Activated T-cell treated with anti-CD3 and anti-CD28 coated beads for 24 hours (primary cell): ENCODE data around the gene TMEM132D.

ENCODE experiments used
- DNase-seq: peaks from one replicate; pipeline ENCODE4 v3.0.0-alpha.2; 2020; ENCODE audit warnings: low read depth

The TMEM132D gene

DNA sequence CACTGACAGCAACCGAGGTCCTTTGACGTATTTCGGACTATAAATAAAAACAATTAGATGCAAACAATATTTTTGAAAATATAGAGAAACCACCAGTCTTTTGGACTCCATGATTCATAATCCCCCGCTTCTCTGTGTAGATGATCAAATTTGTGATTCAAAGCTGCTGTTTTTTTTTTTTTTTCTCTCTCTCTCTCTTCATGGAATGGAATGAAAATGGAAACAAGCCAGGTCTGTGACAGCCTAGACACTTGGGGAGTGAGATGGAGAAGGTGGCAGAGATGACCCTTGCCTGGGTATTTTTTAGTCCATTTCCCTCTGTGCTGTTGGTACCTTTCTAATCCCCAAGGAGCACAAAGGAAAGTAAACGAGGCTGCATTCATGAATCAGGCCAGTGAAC lies 802.0 kb downstream of the TMEM132D start:
- DNase-seq = no peak

DNA sequence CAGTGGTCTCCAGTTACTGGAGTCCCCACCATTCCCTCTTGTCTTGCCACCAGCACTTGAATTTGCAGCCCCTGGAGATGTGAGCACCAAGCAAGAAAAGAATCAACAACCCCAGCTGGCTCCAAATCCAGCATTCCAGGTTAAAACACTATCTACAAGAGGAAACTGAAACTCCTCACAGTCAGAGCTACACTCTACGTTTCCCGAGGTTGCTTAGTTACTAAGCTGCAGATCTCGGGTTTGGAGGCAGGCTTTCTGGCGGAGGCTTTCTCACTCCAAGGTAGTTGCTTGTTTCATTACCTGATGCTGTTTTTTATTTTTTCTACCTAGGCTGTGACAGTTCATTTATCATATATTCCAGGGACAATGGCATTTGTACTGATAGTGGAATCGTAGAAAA lies 802.4 kb downstream of the TMEM132D start:
- no peak for DNase-seq

DNA sequence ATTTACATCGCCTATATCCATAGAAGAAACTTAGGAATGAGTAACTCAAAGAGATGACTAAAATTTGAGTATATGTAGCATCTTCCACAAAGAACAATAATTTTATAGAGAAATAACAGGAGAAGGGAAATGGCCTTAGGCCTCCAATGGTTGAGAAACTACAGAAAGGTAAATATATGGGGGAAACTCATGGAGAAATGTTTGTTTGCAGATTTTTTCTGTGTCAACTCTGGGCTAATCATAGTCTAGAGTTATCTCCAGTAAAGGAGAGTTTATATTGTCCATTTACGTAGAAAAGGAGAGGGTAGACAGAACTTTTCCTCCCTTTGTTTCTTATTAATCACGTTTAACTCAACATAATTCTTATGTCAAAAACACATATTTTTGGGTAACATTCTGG lies 806.4 kb downstream of the TMEM132D start:
- DNase-seq = no peak

DNA sequence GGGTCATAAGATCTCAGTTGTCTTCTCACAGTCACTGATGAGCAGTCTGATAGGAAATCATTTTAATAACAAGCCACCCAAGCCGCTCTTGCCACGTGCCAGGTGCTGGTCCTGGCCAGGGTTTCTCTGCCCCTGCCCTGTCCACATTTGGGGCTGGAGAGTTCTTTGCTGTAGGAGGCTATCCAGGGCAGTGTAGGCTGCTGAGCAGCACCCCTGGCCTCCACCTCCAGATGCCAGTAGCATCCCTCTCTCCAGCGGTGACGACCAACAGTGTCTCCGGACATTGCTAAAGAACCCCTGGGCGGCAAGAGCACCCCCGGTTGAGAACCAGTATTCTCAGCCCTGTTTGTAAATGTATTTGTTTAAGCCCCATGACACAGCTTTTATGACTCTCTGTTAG lies 806.9 kb downstream of the TMEM132D start:
- DNase-seq = no peak

DNA sequence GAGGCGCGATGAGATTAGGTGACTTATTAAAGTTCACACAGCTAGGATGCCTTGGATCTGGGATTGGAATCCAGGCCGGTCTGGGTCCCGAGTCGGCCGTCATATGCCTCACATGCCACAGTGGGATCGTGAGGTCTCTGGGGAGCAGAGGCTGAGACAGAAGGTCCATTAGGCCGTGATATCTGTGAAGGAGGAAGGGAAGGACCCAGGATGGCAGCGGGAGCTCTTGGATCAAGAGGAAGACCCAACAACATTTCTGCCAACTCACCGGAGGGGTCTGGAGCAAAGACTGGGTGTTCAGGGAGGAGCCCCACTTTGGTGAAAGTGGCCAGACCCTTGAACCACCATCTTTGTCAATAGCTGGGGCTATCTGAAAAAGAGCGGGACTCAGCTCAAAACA lies 807.6 kb downstream of the TMEM132D start:
- DNase-seq = no peak

DNA sequence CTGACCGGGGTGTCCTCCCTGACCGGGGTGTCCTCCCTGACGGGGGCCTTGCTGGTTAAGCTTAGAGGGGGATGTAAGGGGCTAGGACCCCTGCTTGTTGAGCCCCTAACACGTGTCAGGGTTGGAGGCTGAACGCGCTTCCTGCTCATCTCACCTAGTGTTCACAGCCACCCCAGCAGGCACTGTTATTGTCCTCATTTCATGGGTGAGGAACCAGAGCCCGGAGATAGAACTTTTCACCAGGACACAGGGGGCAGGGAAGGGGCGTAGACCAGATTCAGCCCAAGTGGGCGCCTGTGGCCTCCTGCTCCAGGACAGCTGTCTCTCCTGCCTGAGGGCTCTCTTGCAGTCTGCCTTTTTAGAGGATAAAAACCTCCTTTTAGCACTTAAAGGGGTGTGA lies 814.2 kb downstream of the TMEM132D start:
- no peak for DNase-seq

DNA sequence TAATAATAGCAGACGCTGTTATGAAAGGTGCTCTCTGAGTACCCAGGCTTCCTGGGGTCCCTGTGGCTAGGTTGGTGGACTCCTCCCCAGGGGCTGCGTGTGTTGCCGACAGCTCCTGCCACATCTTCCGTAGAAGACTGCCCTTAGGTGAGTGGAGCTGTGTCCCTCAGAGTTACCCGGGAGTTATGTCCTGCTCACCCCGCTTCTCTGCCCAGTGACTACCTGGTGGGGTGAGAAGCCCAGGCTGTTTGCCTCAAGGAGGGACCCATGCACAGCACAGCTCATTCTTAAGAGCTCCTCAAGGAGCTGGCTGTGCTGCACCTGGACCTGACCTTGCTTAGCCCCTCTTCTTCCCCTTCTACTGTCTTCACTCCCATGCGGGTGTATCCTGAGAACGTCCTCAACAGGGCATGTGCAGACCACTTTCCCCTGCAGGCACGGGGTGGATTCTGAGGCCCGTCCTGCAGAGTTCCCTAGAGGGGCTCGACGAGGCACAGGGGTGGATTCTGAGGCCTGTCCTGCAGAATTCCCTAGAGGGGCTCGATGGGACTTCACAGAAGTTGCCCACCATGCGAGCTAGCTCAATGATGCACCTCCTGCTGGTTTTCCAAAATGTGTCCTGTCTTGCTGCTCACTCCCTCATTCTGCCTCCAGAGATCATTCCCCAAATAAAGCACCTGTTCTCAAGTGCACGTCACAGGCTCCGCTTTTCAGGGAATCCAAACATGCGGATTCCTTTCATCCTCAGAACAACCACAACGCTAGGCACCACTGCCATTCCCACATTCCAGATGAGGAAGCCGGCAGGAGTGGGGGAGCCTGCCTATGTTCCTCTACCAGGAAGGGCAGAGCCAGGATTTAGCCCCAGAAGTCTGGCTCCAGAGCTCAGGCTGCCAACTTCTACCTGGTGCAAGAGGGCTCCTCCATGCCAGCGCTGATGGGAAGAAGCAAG lies 818.7 kb downstream of the TMEM132D start:
- no peak for DNase-seq

DNA sequence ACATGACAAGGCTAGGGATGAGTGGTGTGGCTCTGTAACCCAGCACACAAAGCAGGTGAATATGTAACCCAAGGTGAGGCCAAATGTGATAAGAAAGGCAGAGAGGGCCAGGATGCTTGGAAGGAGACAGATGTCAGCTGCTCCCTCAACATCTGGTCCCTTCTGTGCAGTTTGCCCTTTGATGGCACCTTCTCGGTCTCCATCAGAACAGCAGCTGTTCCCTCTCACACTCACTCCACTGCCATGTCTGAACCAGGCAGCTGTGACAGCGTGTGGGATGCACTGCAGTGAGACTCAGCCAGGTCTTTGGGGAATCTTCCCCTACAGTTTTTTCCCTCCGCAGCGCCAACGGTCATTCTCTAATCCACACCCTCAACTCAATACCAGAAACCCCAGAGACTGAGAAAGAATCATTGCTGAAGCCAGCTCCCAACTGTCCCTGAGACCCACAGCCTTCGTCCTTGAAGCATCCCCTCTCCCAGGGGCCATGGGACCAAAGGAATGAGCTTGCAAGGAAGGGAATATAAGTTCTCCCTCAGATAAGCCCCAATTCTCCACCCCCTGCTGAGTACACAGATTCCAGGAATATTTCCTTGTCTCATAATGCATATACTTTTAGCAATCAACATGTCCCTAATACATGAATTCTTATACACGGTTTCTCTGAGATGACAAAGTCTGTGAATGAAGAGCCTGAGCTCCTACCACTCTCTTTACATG lies 820.5 kb downstream of the TMEM132D start:
- no peak for DNase-seq

DNA sequence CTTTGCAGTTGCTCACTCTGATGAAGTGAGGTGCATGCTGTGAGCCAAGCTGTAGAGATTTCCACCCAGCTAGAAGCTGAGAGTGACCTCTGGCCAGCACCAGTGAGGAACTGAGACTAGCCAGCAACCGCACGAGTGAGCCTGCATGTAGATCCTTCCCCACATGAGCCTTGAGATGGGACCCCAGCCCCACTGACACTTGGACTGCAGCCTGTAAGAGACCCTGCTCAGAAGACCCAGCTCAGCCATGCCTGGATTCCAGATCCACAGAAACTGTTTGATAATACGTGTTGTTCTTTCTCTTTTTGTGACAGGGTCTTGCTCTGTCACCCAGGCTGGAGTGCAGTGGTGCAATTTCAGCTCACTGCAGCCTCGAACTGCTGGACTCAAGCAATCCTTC lies 821.4 kb downstream of the TMEM132D start:
- DNase-seq = no peak

DNA sequence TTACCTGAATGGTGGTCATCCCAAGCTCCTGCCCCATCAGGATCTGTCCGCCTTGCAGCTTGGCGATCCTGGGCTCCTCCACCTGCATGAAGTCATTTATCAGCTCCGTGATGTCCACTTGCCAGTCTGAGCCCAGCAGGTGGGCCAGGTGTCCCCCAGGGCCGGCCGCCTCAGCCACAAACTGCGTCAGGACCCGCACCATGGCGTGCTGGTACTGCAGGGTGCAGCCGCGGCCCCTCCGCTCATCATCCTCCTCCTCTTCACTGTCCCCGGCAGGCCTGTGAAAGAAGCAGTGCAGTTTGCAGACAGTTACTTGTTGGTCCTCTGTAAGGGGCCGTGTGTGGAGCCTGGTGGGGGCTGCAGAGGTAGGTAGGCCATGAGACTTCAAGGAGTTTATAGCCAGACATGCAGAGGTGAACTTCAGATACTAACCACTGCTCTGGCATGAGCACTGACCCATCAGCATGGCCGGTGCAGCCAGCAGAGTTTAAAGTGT lies 822.0 kb downstream of the TMEM132D start:
- DNase-seq = no peak

DNA sequence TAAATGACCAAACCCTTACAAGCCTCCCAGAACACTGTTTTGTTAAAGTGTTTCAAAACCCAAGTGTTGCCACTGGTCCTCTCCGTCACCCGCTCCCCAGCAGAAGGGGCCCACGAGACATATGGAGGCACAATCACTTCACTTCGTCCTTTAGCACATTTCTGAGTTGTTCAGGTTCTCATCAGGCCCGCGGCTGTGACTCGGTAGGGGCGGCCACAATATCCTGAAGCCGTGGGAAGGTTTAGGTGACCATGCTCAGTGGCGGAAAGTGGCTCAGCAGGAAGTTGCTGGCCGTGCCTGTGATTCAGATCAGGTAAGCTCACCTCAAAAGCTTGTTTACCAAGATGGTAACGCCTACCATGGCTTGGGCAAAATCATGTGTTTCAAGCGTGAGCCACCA lies 823.0 kb downstream of the TMEM132D start:
- no peak for DNase-seq

DNA sequence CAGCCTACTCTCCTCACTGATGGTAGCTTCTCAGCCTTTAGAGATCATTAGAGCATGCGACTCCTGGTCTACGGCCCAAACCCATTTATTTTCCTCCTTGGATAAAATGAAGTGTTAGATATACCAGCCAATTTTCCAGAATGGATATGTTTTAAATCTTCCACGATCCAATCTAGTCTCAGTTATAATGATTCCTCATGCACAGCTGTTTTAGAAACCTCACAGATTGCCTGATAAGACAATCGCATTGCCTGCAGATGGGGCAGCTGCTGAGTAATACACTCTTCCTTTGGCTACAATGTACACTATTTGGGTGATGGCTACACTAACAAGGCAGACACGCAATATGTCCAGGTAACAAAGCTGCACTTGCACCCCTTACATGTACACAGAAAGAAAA lies 823.4 kb downstream of the TMEM132D start:
- no peak for DNase-seq

DNA sequence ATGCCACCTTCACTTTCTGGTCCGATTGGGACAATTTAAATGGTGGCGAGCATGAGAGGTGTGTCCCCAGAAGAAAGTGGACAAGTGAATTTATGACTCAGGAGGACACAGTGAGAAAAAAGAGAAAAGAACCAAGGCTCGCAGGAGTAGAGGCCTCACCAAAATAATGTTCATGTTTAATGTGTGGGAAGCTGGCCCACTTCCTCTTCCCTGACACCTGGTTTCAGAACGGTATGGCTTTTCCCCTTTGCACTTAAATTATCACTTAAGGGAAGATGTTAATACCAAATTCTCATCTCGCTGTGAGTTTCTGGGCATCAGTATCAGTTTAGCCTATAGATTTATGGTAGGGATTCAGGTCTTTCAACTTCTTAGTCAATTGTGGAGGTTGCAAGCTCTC lies 824.1 kb downstream of the TMEM132D start:
- no peak for DNase-seq

DNA sequence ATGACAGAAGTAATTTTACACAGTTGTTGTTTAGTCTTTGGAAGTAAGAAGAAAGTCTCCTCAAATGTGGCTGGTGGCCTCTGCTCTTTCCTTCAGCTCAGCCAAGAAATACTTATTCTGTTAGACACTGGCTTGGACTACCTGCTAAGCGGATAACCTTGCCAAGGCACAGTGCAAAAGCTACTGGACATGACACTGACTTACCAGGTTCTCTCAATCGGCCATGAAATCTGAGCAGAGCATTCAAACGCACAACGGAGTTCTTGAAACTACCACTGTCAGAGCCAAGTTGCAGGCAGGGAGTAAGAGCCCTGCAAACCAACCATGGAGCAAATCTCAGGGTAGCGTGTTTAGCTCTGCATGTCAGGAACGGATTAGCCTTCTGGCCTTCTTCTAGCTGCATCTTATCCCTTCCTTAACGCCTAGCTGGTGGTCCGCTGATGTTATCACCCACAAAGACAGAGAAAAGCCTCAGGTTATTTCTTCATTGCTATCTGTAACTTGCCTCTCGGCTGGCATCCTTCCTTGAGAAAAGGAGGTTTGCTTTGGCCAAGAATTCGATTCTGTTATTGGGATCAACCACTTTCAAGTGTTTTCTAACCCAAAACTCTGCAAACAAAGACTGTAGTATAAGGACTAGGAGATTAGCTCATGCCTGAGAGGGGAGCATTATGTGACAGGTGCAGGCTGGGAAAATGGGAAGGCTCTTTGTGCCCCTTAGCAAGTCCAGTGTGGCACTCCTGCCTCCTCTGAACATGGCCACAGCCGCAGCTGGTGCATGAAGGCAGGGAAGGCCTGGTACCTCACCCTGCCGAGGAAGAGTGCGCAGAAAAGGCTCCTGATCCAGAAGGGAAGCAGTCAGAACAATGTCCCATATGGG lies 827.1 kb downstream of the TMEM132D start:
- no peak for DNase-seq

DNA sequence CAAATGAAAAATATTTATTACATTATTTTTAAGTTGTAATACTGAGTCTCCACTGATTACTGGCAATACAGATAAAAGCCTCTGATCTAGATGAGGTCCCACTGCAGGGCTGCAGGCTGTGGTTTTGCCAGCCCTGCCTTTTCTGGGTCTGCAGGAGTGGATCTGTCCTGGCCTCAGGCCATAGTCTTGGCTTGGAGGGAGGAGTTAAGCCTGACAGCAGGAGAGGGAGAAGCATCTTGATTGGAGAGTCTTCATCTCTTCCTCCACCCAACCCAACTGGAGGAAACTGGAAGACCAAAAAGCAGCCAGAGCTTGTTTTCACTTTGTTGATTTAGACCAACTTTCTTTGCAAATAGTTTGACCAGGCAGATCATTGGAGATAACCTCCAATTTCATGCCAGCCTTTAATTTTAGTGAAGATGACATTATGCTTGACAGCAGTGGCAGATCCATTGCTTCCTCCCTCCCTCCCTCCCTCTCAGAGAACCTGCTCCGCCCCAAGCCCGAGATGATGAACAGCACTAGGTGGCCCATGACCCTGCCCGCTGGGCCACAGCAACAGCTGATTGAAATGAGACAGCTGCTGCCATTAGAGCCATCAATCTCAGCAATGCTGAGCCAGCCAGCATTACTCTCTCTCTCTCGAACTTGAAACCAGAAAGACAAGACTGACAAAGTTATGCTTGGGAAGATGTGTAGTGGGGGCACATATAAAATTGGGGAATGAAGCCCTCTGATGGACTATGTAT lies 828.2 kb downstream of the TMEM132D start:
- DNase-seq = no peak

DNA sequence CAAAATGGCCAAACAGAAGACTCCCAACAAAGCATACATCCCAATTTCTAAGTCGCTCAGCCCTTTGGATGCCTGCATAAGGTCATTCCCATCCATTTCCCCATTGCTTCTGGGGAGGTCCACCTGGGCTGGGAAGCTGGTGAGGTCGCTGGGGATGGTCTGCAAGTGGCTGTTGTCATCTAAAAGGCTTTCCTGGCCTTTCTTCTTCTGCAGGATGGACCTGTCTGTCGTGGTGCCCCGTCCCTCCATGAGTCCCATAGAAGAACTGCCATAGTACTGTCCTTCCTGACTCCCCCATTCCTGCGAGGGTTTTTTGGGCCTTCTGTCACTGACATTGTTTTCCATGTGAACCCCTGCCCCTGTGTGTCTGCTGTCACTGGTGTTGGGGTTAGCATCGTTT lies 829.4 kb downstream of the TMEM132D start:
- no peak for DNase-seq

DNA sequence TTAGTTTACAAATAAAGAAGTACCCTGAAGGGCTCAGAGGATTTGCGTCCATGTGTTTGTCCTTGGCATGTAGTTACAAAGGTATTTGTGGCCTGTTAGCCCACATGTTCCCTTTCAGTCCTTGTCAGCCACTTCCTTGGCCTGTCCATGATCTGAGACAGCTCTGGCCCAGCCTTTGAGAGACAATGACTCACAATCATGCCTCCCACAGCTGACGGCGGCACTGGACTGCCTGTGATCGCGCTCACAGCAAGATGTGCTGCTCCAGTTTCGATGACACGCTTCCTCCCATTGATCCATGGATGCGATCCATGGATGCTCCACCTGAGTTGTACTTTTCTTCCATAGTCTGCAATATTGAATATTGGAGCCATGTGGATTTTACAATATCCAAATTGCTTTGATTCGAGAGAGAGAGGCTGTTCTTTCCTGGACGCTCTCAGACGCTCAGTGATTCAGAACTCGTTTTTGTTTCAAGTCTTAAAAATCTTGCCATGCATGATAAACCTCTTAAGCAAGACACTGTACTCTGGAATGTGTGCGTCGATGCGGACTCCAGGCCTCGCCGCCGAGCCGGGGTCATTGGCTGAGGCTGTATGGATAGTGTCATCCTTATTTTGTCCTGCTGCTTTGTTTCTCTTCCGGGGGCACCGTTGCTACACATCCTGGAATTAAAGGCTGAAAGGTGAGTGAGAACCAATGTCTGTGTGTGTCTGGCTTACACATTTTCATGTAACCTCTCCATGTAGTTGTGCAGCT lies 830.5 kb downstream of the TMEM132D start:
- no peak for DNase-seq

DNA sequence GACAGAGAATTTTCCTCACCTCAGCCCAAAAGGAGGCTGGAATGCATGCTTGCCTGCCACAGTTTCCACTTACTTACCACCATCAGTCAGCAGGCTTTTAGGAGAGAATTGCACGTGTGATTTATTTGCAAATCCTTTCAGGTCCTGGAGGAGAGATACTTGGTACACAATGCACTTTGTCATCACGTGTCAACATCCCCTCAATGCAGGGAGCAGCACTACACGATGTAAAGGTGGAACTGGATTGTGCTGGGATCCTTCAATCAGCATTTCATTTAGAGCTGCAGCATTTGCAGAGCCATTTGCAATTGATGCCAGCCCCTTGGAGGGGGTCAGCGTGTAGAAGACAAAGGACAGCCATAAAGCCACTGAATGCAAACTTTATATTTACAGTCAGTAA lies 832.5 kb downstream of the TMEM132D start:
- no peak for DNase-seq

DNA sequence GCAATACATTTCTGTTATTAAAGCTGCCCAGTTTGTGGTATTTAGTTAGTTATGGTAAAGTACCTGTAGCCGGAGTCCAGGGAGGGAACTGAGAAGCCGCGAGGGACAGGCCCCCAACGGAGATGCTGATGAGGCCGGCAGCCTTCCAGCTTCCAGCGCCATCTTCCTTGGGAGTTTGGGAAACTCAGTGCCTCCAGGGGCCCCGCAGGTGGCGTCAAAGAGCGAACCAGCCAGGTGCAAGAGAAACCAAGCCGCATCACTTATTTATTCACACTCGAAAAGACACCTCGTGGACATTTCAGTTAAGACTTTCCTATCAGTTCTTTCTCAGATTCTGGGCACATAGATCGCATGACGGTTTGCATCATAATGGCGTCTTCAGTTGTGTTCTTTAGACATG lies 833.9 kb downstream of the TMEM132D start:
- no peak for DNase-seq

DNA sequence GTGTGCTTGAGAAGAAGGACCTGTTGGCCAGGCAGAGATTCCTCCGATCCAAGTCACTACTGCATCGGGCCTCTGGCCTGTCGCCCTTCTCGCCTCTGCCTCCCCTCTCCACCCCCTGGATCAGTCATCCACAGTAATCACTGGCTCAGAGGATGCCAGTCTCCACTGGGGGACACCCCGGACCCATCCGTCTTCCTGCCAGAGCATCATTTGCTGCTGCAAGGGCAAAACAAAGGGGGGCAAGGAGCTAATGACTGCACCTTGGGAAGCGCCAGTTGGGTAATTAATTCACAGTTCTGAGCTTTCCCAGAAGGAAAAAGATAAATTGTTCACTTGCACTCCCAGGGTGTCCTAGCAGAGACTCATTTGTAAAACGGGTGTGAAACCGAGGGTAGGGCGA lies 835.1 kb downstream of the TMEM132D start:
- DNase-seq = no peak

DNA sequence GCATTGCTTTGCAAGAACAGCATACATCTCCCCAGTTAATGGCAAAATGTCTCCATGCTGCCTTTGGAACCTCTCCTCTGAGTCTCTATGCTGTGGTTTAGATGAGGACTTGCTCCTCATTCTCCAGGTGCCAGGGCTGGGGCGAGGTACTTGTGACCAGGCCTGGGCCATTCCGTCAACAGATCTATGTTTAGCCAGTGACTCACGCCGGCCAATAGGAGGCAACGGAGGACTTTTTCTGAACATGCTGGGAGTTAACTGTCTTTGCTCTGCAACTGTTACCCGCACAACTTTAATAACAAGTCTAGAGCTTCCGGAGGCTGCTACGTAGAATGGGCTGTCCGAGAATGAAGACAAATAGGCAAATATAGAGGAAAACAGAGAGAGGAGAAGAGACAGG lies 836.3 kb downstream of the TMEM132D start:
- no peak for DNase-seq
